HepG2 (cell line): ENCODE results near the gene PTPN14. TPM values are rescaled to one million over a fixed set of nuclear protein-coding genes. Genes with fewer than 3 reads are reported as not detected.
A peak's percentile ranks its signal among the peaks of the same experiment; 100 is the strongest.

Source experiments
- ATF5 ChIP-seq: sonication (generic); formaldehyde crosslinking; IDR thresholded peaks from 2 replicates; pipeline ENCODE4 v1.4.0; 2020; ENCODE audit warnings: mild to moderate bottlenecking, low read depth, missing genetic modification reagents
- E2F1 ChIP-seq: sonication (generic); formaldehyde crosslinking; IDR thresholded peaks from 2 replicates; pipeline ENCODE4 v1.5.0; 2020; ENCODE audit warnings: missing genetic modification reagents
- ELF3 ChIP-seq: IDR thresholded peaks from 2 replicates; pipeline ENCODE4 v1.6.1; 2016; ENCODE audit warnings: missing genetic modification reagents, missing compliant biosample characterization
- FOXO1 ChIP-seq: sonication (generic); formaldehyde crosslinking; IDR thresholded peaks from 2 replicates; pipeline ENCODE4 v1.4.0; 2020; ENCODE audit warnings: missing genetic modification reagents
- FOXP4 ChIP-seq: sonication (generic); formaldehyde crosslinking; IDR thresholded peaks from 2 replicates; pipeline ENCODE4 v1.4.0; 2020; ENCODE audit warnings: missing genetic modification reagents
- NCOA2 ChIP-seq: sonication (generic); formaldehyde crosslinking; IDR thresholded peaks from 2 replicates; pipeline ENCODE4 v1.8.0; 2022; ENCODE audit warnings: inconsistent platforms
- POGZ ChIP-seq: sonication (generic); formaldehyde crosslinking; IDR thresholded peaks from 2 replicates; pipeline ENCODE4 v1.4.0; 2020; ENCODE audit warnings: mild to moderate bottlenecking, missing genetic modification reagents
- SUZ12 ChIP-seq: fragments of 150-350 bp; IDR thresholded peaks from 2 replicates; pipeline ENCODE4 v1.6.1; 2014; ENCODE audit warnings: low read depth, low read length
- TERF1 ChIP-seq: sonication (generic); formaldehyde crosslinking; IDR thresholded peaks from 2 replicates; pipeline ENCODE4 v1.8.0; 2022; ENCODE audit warnings: mild to moderate bottlenecking, missing genetic modification reagents, moderate library complexity
- THAP8 ChIP-seq: sonication (generic); formaldehyde crosslinking; IDR thresholded peaks from 2 replicates; pipeline ENCODE4 v1.5.1; 2020; ENCODE audit warnings: missing genetic modification reagents, mild to moderate bottlenecking, borderline replicate concordance
- ZNF275 ChIP-seq: sonication (generic); formaldehyde crosslinking; IDR thresholded peaks from 2 replicates; pipeline ENCODE4 v1.8.0; 2022; ENCODE audit warnings: missing genetic modification reagents, mild to moderate bottlenecking, inconsistent platforms, borderline replicate concordance
- ZNF280D ChIP-seq: sonication (generic); formaldehyde crosslinking; IDR thresholded peaks from 2 replicates; pipeline ENCODE4 v1.5.1; 2020; ENCODE audit warnings: mild to moderate bottlenecking, missing genetic modification reagents
- ZNF292 ChIP-seq: sonication (generic); formaldehyde crosslinking; IDR thresholded peaks from 2 replicates; pipeline ENCODE4 v1.8.1; 2022; ENCODE audit warnings: mild to moderate bottlenecking, low read depth, missing genetic modification reagents, borderline replicate concordance
- ZNF784 ChIP-seq: sonication (generic); formaldehyde crosslinking; IDR thresholded peaks from 2 replicates; pipeline ENCODE4 v1.5.1; 2020; ENCODE audit warnings: missing genetic modification reagents, mild to moderate bottlenecking, borderline replicate concordance
- ZSCAN12 ChIP-seq: sonication (generic); formaldehyde crosslinking; IDR thresholded peaks from 2 replicates; pipeline ENCODE4 v1.9.0; 2021; ENCODE audit warnings: mild to moderate bottlenecking, missing genetic modification reagents
- polyA plus RNA-seq, 8 experiments: library from polyadenylated mRNA; depleted of rRNA in 3 of 8; stranded (reverse) in 7 of 8; unstranded in 1 of 8; fragments of >200 nt; fragmentation: Illumina TruSeq in 4 of 8; extraction: Trizol in 4 of 8; gene quantifications; 2 replicates each; pipeline versions ENCODE4 v1.2.1 to v1.2.3, GENCODE V29; 2011 to 2016; ENCODE audit warnings: low read depth in 4 of 8, missing spikeins in 1 of 8, mixed read lengths in 1 of 8; ENCODE audit not compliant: insufficient read depth in 1 of 8
- total RNA-seq, 5 experiments: library from RNA; depleted of rRNA; stranded (reverse); fragments of >200 nt; fragmentation: Illumina TruSeq; extraction: Trizol; gene quantifications; 2 replicates each; pipeline ENCODE4 v1.2.3, GENCODE V29; 2016; ENCODE audit warnings: low read depth in 1 of 5

Gene PTPN14
- total and polyA plus RNA-seq, 2 of the 13 experiments (the other 11 are each of a cell fraction or from before 2014, with no cell fraction given) = 3.9 to 4.7 TPM

- no peak for TF ChIP-seq SUZ12
- TF ChIP-seq THAP8 = no peak
- peak; percentile 10; the same call in 1 of the 2 replicates for TF ChIP-seq FOXP4 (CRISPR knock-in tag)
- TF ChIP-seq ELF3 (CRISPR knock-in tag) = no peak; the same call in 1 of the 2 replicates
- TF ChIP-seq POGZ (CRISPR knock-in tag) = peak; percentile 80
- TF ChIP-seq ATF5 = no peak
- no peak for TF ChIP-seq NCOA2 (CRISPR knock-in tag)
- no peak for TF ChIP-seq ZNF275 (CRISPR knock-in tag)
- no peak for TF ChIP-seq TERF1 (CRISPR knock-in tag)
- TF ChIP-seq E2F1 (CRISPR knock-in tag) = no peak
- TF ChIP-seq ZNF292 (CRISPR knock-in tag) = peak; percentile 81
- 0 out of 2 replicates have a peak, but pooled peaks have one; percentile 32 for TF ChIP-seq ZNF280D (CRISPR knock-in tag)
- no peak for TF ChIP-seq ZNF784
- TF ChIP-seq ZSCAN12 (CRISPR knock-in tag) = no peak
- TF ChIP-seq FOXO1 (CRISPR knock-in tag) = no peak
Measured at GRCh38 chr1:214460304-214460916, 91.0 kb downstream of the PTPN14 start (continued).
